ENCODE data around the gene TUBA8.
"Not testable (repeated sequence)": the region's sequence is repeated elsewhere in the genome, so short reads cannot be mapped to it uniquely, and the experiment has no call there.

TUBA8 gene

GRCh38 chr22:18077639-18078328 is 32.8 kb upstream of the TUBA8 start, which contains the start of gene PEX26:
Gene PEX26, plus strand, starts transcription at chr22:18077990. Its CDS starts 387 bp downstream, at chr22:18078377.
- DNase-seq (ENCODE audit: low read depth): peak; percentile 79

GRCh38 chr22:18078329-18079041 is 32.1 kb upstream of the TUBA8 start:
- DNase-seq (ENCODE audit: low read depth): no peak

GRCh38 chr22:18079706-18080233 is 30.8 kb upstream of the TUBA8 start:
- no peak for DNase-seq (ENCODE audit: low read depth)

DNA sequence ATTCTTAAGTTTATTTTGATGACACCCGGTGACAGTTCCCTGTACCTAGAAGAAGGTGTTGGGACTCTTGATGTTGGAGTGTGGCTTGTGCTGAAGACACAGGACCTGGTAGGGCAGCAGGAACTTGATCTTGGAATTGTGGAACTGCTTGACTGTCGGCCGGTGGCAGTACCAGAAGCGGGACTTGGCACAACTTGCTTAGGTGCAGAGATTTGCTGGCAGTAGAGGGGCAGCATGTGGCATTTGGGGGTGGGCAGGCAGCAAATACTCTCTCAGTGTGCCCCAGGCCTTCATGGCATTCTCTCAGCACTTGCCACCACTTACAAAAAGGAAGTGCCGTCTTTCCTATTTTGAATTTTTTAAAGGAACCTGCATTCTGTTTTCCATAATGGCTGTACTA is 29.2 kb upstream of the TUBA8 start:
- DNase-seq (ENCODE audit: low read depth): no peak

DNA sequence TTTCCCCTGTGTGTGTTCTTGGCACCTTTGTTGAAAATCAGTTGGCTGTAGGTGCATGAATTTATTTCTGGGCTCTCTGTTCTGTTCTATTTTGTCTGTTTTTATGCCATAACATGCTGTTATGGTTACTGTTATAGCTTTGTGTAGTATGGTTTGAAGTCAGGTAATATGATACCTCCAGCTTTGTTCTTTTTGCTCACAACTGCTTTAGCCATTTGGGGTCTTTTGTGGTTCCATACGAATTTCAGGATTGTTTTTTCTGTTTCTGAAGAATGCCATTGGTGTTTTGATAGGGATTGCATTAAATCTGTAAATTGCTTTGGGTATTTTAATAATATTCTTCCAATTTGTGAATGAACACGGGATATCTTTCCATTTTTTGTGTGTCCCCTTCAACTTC is 28.1 kb upstream of the TUBA8 start:
- no peak for DNase-seq (ENCODE audit: low read depth)

DNA sequence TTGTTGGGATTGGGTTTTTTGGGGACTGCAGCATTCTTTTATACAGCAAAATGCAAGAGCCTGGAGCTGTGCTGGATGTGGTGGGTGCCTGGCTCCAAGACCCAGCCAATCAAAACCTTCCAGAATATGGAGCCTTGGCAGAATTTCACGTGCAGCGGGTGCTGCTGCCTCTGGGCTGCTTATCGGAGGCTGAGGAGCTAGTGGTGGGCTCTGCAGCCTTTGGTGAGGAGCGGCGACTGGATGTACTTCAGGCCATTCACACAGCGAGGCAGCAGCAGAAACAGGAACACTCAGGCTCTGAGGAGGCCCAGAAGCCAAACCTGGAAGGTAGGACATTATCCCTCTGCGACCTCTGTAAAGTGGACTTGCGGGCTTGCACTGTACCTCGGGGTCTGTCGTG is 27.2 kb upstream of the TUBA8 start:
- no peak for DNase-seq (ENCODE audit: low read depth)

- DNase-seq (ENCODE audit: low read depth): no peak
Observed at GRCh38 chr22:18085188-18085587, 25.4 kb upstream of the TUBA8 start.

DNA sequence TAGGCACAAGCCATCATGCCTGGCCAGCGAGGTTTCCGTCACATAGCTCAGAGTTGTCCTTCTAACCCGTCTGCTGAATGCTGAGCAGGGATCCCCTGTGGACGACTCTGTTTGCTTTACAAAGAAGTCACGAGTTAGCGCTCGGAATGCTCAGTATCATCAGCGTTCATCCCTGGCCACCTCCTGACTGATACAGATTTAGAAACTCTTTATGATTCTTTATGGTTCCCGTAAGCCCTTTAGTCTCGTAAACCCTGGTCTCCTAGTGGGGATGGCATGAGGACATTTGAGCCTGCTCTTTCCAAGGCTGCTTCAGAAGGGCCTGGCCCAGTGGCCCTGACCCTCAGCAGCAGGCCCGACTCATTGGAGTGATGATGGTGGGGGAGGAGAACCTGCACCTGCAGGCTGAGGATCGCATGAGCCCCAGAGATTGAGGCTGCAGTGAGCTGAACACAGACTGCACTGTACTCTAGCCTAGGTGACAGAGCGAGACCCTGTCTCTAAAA is 23.2 kb upstream of the TUBA8 start:
- no peak for DNase-seq (ENCODE audit: low read depth)

DNA sequence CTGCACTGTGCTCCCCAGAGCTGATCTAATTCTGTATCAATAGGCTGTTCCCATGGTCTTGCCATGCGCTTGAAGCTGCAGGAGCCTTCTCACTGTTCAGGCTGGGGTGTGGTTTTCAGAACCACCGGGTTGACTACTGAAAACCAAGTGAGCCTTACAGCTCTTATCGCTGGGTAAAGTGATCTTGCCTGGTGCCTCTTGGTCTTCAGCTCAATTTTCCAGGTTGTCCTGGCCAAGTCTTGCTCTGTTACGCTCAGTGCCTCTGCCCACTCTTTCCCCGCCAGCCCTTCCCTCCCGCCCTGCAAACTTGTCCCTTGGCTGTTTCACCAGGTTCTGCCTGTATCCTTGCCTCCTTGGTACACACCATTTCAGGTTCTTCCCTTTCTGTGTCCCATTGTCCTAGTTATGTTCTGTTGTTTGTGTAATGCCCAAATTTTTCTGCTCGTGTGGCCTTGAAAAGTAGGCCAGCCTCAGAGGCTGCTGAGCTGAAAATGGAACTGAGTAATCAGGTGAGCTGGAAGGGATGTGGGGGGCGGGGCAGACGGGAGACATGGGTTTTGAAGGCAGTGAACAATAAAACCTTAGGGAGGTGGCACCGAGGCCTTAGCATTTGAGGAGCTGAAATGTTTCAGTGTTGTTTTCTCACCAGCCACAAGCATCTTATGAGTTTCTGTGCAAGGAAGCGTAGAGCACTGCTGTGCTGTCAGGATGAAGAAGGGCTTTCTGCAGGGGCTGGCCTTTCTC is 21.6 kb upstream of the TUBA8 start:
- no peak for DNase-seq (ENCODE audit: low read depth)

- DNase-seq (ENCODE audit: low read depth): no peak
Observed at GRCh38 chr22:18090286-18090685, 20.3 kb upstream of the TUBA8 start.

GRCh38 chr22:18091478-18091877 is 19.1 kb upstream of the TUBA8 start:
- DNase-seq (ENCODE audit: low read depth): no peak

- DNase-seq (ENCODE audit: low read depth): no peak
Observed at GRCh38 chr22:18091916-18092526, 18.6 kb upstream of the TUBA8 start.

DNA sequence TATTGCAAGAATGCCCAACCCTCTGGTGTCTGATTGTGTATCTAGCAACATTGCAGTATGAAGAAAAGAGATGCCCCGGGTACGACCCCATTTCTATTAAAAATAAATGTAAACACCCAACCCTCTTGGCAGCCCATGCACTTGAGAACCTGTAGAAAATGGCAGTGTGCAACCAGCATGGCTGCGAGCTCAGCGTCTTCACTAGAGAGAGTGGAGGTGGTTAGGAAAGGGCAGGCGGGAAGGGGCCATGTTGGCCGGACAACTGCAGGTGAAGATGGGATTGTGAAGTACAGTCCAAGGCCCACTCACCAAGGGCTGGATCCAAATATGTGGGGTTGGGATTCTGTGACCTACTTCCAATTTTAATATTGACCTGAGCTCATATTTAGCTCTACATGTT is 16.9 kb upstream of the TUBA8 start:
- DNase-seq (ENCODE audit: low read depth): no peak

- DNase-seq (ENCODE audit: low read depth): no peak
Observed at GRCh38 chr22:18095101-18095805, 15.4 kb upstream of the TUBA8 start.

- DNase-seq (ENCODE audit: low read depth): no peak
Observed at GRCh38 chr22:18096823-18097222, 13.8 kb upstream of the TUBA8 start.

DNA sequence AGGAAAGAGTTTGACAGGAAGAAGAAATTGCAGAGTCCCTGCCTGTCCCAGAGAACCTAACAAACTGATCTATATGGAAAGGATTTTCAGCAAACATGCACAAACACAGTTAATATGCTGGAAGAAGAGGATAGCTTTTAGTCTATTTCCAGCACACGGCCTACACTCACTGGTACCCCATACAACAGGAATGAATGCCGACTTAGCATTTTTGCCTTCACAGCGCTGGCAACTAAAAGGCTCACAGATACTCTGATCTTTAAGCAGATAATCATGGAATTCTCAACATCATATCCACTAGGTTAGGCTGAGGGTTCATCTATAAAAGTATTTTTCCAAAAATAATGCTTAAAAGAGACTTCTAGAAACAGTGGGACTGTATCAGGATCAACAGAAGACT is 9.8 kb upstream of the TUBA8 start:
- DNase-seq (ENCODE audit: low read depth): no peak

GRCh38 chr22:18101536-18101935 is 9.1 kb upstream of the TUBA8 start:
- DNase-seq (ENCODE audit: low read depth): no peak

GRCh38 chr22:18103527-18104269 is 6.9 kb upstream of the TUBA8 start:
- DNase-seq (ENCODE audit: low read depth): no peak

DNA sequence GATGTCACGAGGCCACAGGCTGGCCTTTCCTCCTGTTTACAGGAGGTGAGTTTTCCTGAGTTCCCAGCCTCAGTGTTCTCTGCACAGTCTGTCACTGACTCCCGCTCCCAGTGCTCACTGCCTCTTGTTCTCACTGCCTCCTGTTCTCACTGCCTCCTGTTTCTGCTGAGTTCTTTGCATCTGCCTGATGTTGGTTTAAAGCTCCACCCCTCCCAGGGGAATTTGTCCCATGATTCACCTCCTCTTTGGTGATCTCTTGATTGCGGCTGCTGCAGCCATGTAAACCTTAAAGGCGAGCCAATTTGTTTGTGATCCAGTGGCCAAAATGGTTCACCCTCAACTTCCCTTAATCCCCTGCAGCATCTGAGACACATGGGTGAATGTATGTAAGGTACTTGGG is 6.0 kb upstream of the TUBA8 start:
- peak; percentile 2 for DNase-seq (ENCODE audit: low read depth)

DNA sequence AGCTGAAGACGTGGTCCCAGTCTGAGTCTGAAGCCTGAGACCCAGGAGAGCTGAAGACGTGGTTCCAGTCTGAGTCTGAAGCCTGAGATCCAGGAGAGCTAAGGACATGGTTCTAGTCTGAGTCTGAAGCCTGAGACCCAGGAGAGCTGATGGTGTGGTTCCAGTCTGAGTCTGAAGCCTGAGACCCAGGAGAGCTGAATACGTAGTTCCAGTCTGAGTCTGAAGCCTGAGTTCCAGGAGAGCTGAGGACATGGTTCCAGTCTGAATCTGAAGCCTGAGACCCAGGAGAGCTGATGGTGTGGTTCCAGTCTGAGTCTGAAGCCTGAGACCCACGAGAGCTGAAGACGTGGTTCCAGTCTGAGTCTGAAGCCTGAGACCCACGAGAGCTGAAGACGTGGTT is 4.6 kb upstream of the TUBA8 start:
- DNase-seq (ENCODE audit: low read depth): not testable (repeated sequence)

Measured in non-pigmented ciliary epithelial cell (primary cell).